Measurements from ENCODE around the gene FRAT2.
"Not testable (repeated sequence)": the region's sequence is repeated elsewhere in the genome, so short reads cannot be mapped to it uniquely, and the experiment has no call there.

FRAT2 gene

DNA sequence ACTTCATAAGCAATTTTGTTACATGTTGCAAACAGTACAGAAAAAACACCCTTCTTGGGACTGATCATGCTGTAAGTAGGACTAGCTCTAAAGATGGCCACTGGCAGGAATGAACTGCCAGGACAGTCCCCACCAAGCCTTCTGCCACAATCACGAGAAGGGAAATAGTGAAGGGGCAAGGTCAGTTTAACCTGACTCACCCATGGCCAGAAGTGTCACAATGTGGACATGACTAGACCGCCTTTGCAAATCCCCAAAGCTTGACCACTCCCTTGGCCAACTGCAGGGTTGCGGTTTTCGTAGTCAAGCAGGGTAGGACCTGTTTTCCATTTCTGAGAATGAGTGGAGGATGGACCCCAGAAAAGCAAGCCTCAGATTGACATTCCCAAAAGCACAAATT is 19.4 kb upstream of the FRAT2 start:
- no peaks in the 10 kb centered on the region for H3K27me3 ChIP-seq (ENCODE audit: control insufficient read depth, low read length)

DNA sequence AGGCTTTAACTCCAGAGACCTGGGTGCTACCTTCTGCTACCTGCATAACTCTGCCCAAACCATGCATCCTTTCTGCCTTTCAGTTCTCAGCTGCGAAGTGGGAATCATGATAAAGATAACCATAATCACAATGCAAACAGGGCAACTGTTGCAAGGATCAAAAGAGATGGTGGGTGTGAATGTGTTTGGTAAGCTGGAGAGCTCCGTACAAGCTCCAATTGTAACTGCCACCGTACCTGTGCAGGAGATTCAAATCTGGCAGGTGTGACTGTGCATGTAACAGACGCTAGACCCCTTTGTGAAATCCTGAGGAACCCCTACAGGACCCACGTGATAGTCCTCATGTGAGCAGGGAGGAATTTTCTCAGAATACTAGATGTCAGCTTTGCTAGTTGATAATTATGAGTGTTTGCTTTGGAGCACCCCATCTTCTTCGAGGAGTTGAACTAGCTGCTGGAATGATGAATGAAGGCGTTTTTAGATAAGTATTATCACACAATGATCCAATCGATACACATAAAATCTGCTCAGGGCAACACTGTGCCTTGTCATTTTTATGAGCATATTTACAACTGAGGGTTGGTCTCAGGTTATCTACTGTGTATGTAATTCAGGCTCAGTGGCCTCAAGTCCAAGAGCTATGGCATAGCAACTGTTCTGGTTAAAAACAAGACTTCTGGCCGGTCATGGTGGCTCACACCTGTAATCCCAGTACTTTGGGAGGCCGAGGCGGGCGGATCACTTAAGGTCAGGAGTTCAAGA is 15.4 kb upstream of the FRAT2 start:
- H3K4me1 ChIP-seq (ENCODE audit: control insufficient read depth, low read length), result no peaks in the 10 kb centered on the region
- H3F3A ChIP-seq (ENCODE audit: control insufficient read depth, insufficient read depth), result no peaks in the 10 kb centered on the region
- no peak overlapping the region for H3K27ac ChIP-seq (ENCODE audit: low read depth, low read length)
- no peaks in the 10 kb centered on the region for H4K20me1 ChIP-seq (ENCODE audit: control insufficient read depth, insufficient read depth, low read depth, low read length)
- H3K79me2 ChIP-seq (ENCODE audit: control insufficient read depth, low read length), result no peaks in the 10 kb centered on the region
- no peak overlapping the region for H3K4me3 ChIP-seq (ENCODE audit: low read length)
- no peaks in the 10 kb centered on the region for H3K9me3 ChIP-seq (ENCODE audit: control insufficient read depth, insufficient read depth, low read length)
- no peaks in the 10 kb centered on the region for H3K9me2 ChIP-seq (replicated peaks; ENCODE audit: control insufficient read depth, low read length)
- no peak for TF ChIP-seq EZH2phosphoT487 (IDR thresholded peaks at IDR 0.05; ENCODE audit: borderline replicate concordance, low read length)
- TF ChIP-seq, protein P1, sequence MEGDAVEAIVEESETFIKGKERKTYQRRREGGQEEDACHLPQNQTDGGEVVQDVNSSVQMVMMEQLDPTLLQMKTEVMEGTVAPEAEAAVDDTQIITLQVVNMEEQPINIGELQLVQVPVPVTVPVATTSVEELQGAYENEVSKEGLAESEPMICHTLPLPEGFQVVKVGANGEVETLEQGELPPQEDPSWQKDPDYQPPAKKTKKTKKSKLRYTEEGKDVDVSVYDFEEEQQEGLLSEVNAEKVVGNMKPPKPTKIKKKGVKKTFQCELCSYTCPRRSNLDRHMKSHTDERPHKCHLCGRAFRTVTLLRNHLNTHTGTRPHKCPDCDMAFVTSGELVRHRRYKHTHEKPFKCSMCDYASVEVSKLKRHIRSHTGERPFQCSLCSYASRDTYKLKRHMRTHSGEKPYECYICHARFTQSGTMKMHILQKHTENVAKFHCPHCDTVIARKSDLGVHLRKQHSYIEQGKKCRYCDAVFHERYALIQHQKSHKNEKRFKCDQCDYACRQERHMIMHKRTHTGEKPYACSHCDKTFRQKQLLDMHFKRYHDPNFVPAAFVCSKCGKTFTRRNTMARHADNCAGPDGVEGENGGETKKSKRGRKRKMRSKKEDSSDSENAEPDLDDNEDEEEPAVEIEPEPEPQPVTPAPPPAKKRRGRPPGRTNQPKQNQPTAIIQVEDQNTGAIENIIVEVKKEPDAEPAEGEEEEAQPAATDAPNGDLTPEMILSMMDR (IDR thresholded peaks at IDR 0.05; ENCODE audit: low read depth, low read length, poor library complexity, severe bottlenecking), result no peak
- no peak overlapping the region for H3K4me2 ChIP-seq (ENCODE audit: low read length)
- H3K27me3 ChIP-seq (ENCODE audit: control insufficient read depth, low read length), result no peaks in the 10 kb centered on the region
- H3K36me3 ChIP-seq (ENCODE audit: control insufficient read depth, low read length), result peaks cover 9% of the 10 kb centered on the region

More for the DNA sequence above, 19.4 kb upstream of the FRAT2 start:
- H3K9me3 ChIP-seq (ENCODE audit: control insufficient read depth, insufficient read depth, low read length), result no peaks in the 10 kb centered on the region
- H3K9me2 ChIP-seq (replicated peaks; ENCODE audit: control insufficient read depth, low read length), result no peaks in the 10 kb centered on the region
- H3K36me3 ChIP-seq (ENCODE audit: control insufficient read depth, low read length), result peaks cover 37% of the 10 kb centered on the region
- H3K4me1 ChIP-seq (ENCODE audit: control insufficient read depth, low read length), result no peaks in the 10 kb centered on the region
- H3F3A ChIP-seq (ENCODE audit: control insufficient read depth, insufficient read depth), result no peaks in the 10 kb centered on the region
- H3K79me2 ChIP-seq (ENCODE audit: control insufficient read depth, low read length), result no peaks in the 10 kb centered on the region
- no peak overlapping the region for H3K4me2 ChIP-seq (ENCODE audit: low read length)
- TF ChIP-seq, protein P1 (IDR thresholded peaks at IDR 0.05; ENCODE audit: low read depth, low read length, poor library complexity, severe bottlenecking), result no peak
- no peak for TF ChIP-seq EZH2phosphoT487 (IDR thresholded peaks at IDR 0.05; ENCODE audit: borderline replicate concordance, low read length)
- H4K20me1 ChIP-seq (ENCODE audit: control insufficient read depth, insufficient read depth, low read depth, low read length), result no peaks in the 10 kb centered on the region
- H3K4me3 ChIP-seq (ENCODE audit: low read length), result no peak overlapping the region
- H3K27ac ChIP-seq (ENCODE audit: low read depth, low read length), result no peak overlapping the region

DNA sequence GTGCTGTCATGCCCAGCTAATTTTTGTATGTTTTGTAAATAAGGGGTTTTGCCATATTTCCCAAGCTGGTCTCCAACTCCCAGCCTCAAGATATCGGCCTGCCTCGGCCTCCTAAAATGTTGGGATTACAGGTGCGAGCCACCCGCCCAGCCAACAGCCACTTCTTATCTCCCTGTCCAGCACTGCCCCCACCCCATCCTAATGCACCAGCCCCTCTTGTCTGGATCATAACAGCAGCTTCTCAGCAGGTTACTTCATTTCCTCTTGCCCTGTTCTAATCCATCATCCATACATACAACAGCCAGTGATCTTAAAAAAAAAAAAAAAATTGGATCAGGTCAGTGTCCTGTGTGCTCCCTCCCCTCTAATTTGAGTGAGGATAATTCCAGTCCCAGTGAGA is 12.8 kb upstream of the FRAT2 start:
- no peaks in the 10 kb centered on the region for H3K79me2 ChIP-seq (ENCODE audit: control insufficient read depth, low read length)
- H3K9me2 ChIP-seq (replicated peaks; ENCODE audit: control insufficient read depth, low read length), result no peaks in the 10 kb centered on the region
- TF ChIP-seq EZH2phosphoT487 (IDR thresholded peaks at IDR 0.05; ENCODE audit: borderline replicate concordance, low read length), result no peak
- TF ChIP-seq, protein P1 (IDR thresholded peaks at IDR 0.05; ENCODE audit: low read depth, low read length, poor library complexity, severe bottlenecking), result no peak
- H3F3A ChIP-seq (ENCODE audit: control insufficient read depth, insufficient read depth), result no peaks in the 10 kb centered on the region
- no peaks in the 10 kb centered on the region for H3K4me1 ChIP-seq (ENCODE audit: control insufficient read depth, low read length)
- no peaks in the 10 kb centered on the region for H4K20me1 ChIP-seq (ENCODE audit: control insufficient read depth, insufficient read depth, low read depth, low read length)
- H3K4me3 ChIP-seq (ENCODE audit: low read length), result no peak overlapping the region
- no peaks in the 10 kb centered on the region for H3K9me3 ChIP-seq (ENCODE audit: control insufficient read depth, insufficient read depth, low read length)
- H3K27ac ChIP-seq (ENCODE audit: low read depth, low read length), result no peak overlapping the region
- peaks cover 5% of the 10 kb centered on the region; the same call in 1 of the 2 replicates for H3K27me3 ChIP-seq (ENCODE audit: control insufficient read depth, low read length)
- H3K4me2 ChIP-seq (ENCODE audit: low read length), result no peak overlapping the region
- H3K36me3 ChIP-seq (ENCODE audit: control insufficient read depth, low read length), result peaks cover 9% of the 10 kb centered on the region

DNA sequence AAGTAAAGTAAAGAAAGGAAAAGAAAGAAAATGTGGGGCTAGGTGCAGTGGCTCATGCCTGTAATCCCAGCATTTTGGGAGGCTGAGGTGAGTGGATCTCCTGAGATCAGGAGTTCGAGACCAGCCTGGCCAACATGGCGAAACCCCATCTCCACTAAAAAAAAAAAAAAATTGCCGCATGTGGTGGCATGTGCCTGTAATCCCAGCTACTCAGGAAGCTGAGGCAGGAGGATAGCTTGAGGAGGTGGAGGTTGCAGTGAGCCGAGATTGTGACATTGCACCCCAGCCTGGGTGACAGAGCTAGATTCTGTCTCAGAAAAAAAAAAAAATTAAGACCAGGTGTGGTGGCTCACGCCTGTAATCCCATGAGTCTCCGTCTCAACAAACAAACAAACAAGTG is 9.1 kb upstream of the FRAT2 start:
- not testable (repeated sequence) for H3K27ac ChIP-seq (ENCODE audit: low read depth, low read length); H3K36me3 ChIP-seq (ENCODE audit: control insufficient read depth, low read length); H4K20me1 ChIP-seq (ENCODE audit: control insufficient read depth, insufficient read depth, low read depth, low read length); H3K4me2 ChIP-seq (ENCODE audit: low read length); H3K79me2 ChIP-seq (ENCODE audit: control insufficient read depth, low read length); H3K4me3 ChIP-seq (ENCODE audit: low read length); H3K4me1 ChIP-seq (ENCODE audit: control insufficient read depth, low read length); H3K9me2 ChIP-seq (replicated peaks; ENCODE audit: control insufficient read depth, low read length); H3F3A ChIP-seq (ENCODE audit: control insufficient read depth, insufficient read depth); H3K9me3 ChIP-seq (ENCODE audit: control insufficient read depth, insufficient read depth, low read length)
- peaks cover 10% of the 10 kb centered on the region for H3K27me3 ChIP-seq (ENCODE audit: control insufficient read depth, low read length)
